ENCODE measurements around the gene CLEC20A. TPM values are rescaled to one million over a fixed set of nuclear protein-coding genes. Genes with fewer than 3 reads are reported as not detected.

The CLEC20A gene
- polyA plus RNA-seq, 1 donor (not counting 4 experiments of a cell fraction or from before 2014, with no cell fraction given), result not detected

DNA sequence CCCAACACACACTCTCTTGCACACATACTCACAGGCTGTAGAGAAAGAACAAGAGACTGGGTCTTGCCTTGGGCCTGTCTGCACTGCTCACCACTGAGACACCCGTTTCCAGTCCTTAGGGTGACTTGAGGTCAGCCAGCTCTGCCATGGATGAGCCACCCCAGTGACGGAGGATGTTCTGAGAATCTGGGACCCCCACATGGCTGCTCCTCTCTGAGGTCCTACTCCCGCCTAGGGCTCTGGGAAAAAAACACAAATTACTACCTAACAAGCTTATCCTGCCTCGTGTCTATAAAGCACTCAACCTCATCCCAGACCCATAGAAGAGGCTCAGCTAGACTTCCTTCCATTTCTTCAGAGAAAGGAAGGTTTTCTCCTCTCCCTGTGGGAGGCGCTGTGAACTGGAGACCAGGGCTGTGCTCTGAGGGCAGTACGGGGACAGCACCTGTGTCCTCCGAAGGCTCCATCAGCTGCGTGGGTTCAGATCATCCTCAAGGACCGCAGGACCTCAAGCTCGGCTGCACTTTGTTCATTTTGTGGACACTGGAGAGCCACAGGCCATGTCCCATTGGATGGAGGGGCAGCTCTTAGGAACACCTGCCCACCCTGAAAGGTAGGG, 4.3 kb upstream of the CLEC20A start:
- no peak overlapping the region for H3K9ac ChIP-seq (ENCODE audit: control insufficient read depth, extremely low read depth, insufficient read depth, low read length)
- no peaks in the 10 kb centered on the region for H3K27me3 ChIP-seq (ENCODE audit: control insufficient read depth, extremely low read depth, insufficient read depth, low read length)
- dilution Hi-C loops (cut with MboI; ENCODE audit: extremely low pct_ligation_motif_present, low sequenced_read_pairs), result no loop called here
- no peaks in the 10 kb centered on the region for H3K79me2 ChIP-seq (ENCODE audit: control insufficient read depth, insufficient read depth, low read length)
- peaks cover 2% of the 10 kb centered on the region for H3K4me1 ChIP-seq (ENCODE audit: control insufficient read depth, extremely low read depth, insufficient read depth, low read length)
- no peak overlapping the region for H2AFZ ChIP-seq (ENCODE audit: control insufficient read depth, low read length)
- FAIRE-seq (no peak), DNase-seq (ENCODE audit: low read depth, low spot score) (no peak)
- no peak overlapping the region for H3K4me2 ChIP-seq (ENCODE audit: control insufficient read depth, extremely low read depth, insufficient read depth, low read depth, low read length)
- no peaks in the 10 kb centered on the region for H3K36me3 ChIP-seq (ENCODE audit: control insufficient read depth in 2 of 2, extremely low read depth in 1 of 2, insufficient read depth in 2 of 2, low read length in 2 of 2)
- no peaks in the 10 kb centered on the region for H3K9me3 ChIP-seq (ENCODE audit: control insufficient read depth, low read depth, low read length)
- H3K9me1 ChIP-seq (ENCODE audit: control insufficient read depth, extremely low read depth, insufficient read depth, low read length), result no peaks in the 10 kb centered on the region
- H3K4me3 ChIP-seq (ENCODE audit: control insufficient read depth in 2 of 3, extremely low read depth in 1 of 3, insufficient read depth in 2 of 3, low read depth in 1 of 3, low read length in 3 of 3), result no peak overlapping the region
- H4K20me1 ChIP-seq (ENCODE audit: control insufficient read depth, extremely low read depth, insufficient read depth, low read length), result no peaks in the 10 kb centered on the region
- H3K27ac ChIP-seq (ENCODE audit: control insufficient read depth, insufficient read depth, low read length), result no peak overlapping the region
- no peak for TF ChIP-seq EZH2 (IDR thresholded peaks at IDR 0.05; ENCODE audit: low read length)
- no peak for TF ChIP-seq CTCF (optimal IDR thresholded peaks at IDR 0.05 in 1 of 3, IDR thresholded peaks at IDR 0.05 in 1 of 3, conservative IDR thresholded peaks at IDR 0.05 in 1 of 3; ENCODE audit: extremely low read depth in 1 of 3, insufficient read depth in 2 of 3, low read length in 3 of 3)

GRCh38 chr1:178500091-178500770, 3.5 kb upstream of the CLEC20A start:
- no peak overlapping the region for H3K27ac ChIP-seq (ENCODE audit: control insufficient read depth, insufficient read depth, low read length)
- H3K79me2 ChIP-seq (ENCODE audit: control insufficient read depth, insufficient read depth, low read length), result no peaks in the 10 kb centered on the region
- dilution Hi-C loops (cut with MboI; ENCODE audit: extremely low pct_ligation_motif_present, low sequenced_read_pairs), result no loop called here

More at GRCh38 chr1:178500091-178500770, 3.5 kb upstream of the CLEC20A start:
- Histone ChIP-seq H3K27me3 (ENCODE audit: control insufficient read depth, extremely low read depth, insufficient read depth, low read length) (no peaks in the 10 kb centered on the region), H3K4me3 (ENCODE audit: control insufficient read depth in 2 of 3, extremely low read depth in 1 of 3, insufficient read depth in 2 of 3, low read depth in 1 of 3, low read length in 3 of 3) (no peak overlapping the region), H3K4me2 (ENCODE audit: control insufficient read depth, extremely low read depth, insufficient read depth, low read depth, low read length) (no peak overlapping the region), H3K36me3 (ENCODE audit: control insufficient read depth in 2 of 2, extremely low read depth in 1 of 2, insufficient read depth in 2 of 2, low read length in 2 of 2) (no peaks in the 10 kb centered on the region), H3K9me3 (ENCODE audit: control insufficient read depth, low read depth, low read length) (no peaks in the 10 kb centered on the region), H4K20me1 (ENCODE audit: control insufficient read depth, extremely low read depth, insufficient read depth, low read length) (no peaks in the 10 kb centered on the region), H3K9me1 (ENCODE audit: control insufficient read depth, extremely low read depth, insufficient read depth, low read length) (no peaks in the 10 kb centered on the region), H3K4me1 (ENCODE audit: control insufficient read depth, extremely low read depth, insufficient read depth, low read length) (peaks cover 2% of the 10 kb centered on the region), H2AFZ (ENCODE audit: control insufficient read depth, low read length) (no peak overlapping the region), H3K9ac (ENCODE audit: control insufficient read depth, extremely low read depth, insufficient read depth, low read length) (no peak overlapping the region)
- DNase-seq (ENCODE audit: low read depth, low spot score) (no peak), FAIRE-seq (no peak)
- TF ChIP-seq EZH2 (IDR thresholded peaks at IDR 0.05; ENCODE audit: low read length), result no peak
- peak in 2 of 3 experiments; percentile 27 to 38 for TF ChIP-seq CTCF (optimal IDR thresholded peaks at IDR 0.05 in 1 of 3, IDR thresholded peaks at IDR 0.05 in 1 of 3, conservative IDR thresholded peaks at IDR 0.05 in 1 of 3; ENCODE audit: extremely low read depth in 1 of 3, insufficient read depth in 2 of 3, low read length in 3 of 3)

Measured in keratinocyte (primary cell).